Brain microvascular endothelial cell (primary cell): ENCODE measurements around the gene ANAPC1.
"Not testable (repeated sequence)": the region's sequence is repeated elsewhere in the genome, so short reads cannot be mapped to it uniquely, and the experiment has no call there.

ENCODE experiments used
- DNase-seq: peaks from one replicate; pipeline ENCODE4 v3.0.0-alpha.2; 2020
- H3K27ac ChIP-seq: fragments of 250-450 bp; sonication (Bioruptor Pico); 2 replicates; pipeline ENCODE4 v1.5.1; 2020; ENCODE audit warnings: mild to moderate bottlenecking, moderate library complexity
- H3K27me3 ChIP-seq: fragments of 250-450 bp; sonication (Bioruptor Pico); replicated peaks from 2 replicates; pipeline ENCODE4 v1.5.1; 2020; ENCODE audit warnings: mild to moderate bottlenecking
- H3K36me3 ChIP-seq: fragments of 250-450 bp; sonication (Bioruptor Pico); replicated peaks from 2 replicates; pipeline ENCODE4 v1.5.1; 2020; ENCODE audit warnings: mild to moderate bottlenecking
- H3K4me3 ChIP-seq: 2 replicates; pipeline ENCODE4 v1.5.1; 2011; ENCODE audit warnings: low read depth, mild to moderate bottlenecking, control low read depth, low read length, moderate library complexity
- CTCF ChIP-seq: IDR thresholded peaks from 2 replicates; pipeline ENCODE4 v1.5.1; 2011; ENCODE audit warnings: low read depth, mild to moderate bottlenecking, moderate library complexity, low read length, control low read depth, inconsistent platforms; ENCODE audit errors: missing control alignments
- in situ Hi-C: cut with HindIII; loops from 2 replicates; pipeline ENCODE4 v1.10.0; 2017; ENCODE audit warnings: low sequenced_read_pairs, low pct_ligation_motif_present

Gene ANAPC1

GRCh38 chr2:111812970-111813622 lies 70.9 kb downstream of the ANAPC1 start:
- H3K27ac ChIP-seq, DNase-seq, H3K4me3 ChIP-seq, H3K27me3 ChIP-seq, H3K36me3 ChIP-seq, in situ Hi-C loops: not testable (repeated sequence)
- peak; percentile 17 for TF ChIP-seq CTCF

GRCh38 chr2:111790633-111791032 lies 93.4 kb downstream of the ANAPC1 start:
- H3K36me3 ChIP-seq, DNase-seq, H3K27ac ChIP-seq, H3K4me3 ChIP-seq, H3K27me3 ChIP-seq, in situ Hi-C loops: not testable (repeated sequence)

- H3K4me3 ChIP-seq, DNase-seq, H3K36me3 ChIP-seq, H3K27ac ChIP-seq, H3K27me3 ChIP-seq, in situ Hi-C loops: not testable (repeated sequence)
Measured at GRCh38 chr2:111784081-111784480, 99.9 kb downstream of the ANAPC1 start.

- H3K4me3 ChIP-seq, H3K36me3 ChIP-seq, H3K27me3 ChIP-seq, H3K27ac ChIP-seq, DNase-seq, in situ Hi-C loops: not testable (repeated sequence)
Measured at GRCh38 chr2:111782195-111782594, 101.8 kb downstream of the ANAPC1 start.

GRCh38 chr2:111781443-111782094 lies 102.4 kb downstream of the ANAPC1 start:
- H3K36me3 ChIP-seq, DNase-seq, H3K27me3 ChIP-seq, H3K4me3 ChIP-seq, H3K27ac ChIP-seq, in situ Hi-C loops: not testable (repeated sequence)

- H3K4me3 ChIP-seq, H3K36me3 ChIP-seq, in situ Hi-C loops: not testable (repeated sequence)
Measured at GRCh38 chr2:111777155-111777554, 106.8 kb downstream of the ANAPC1 start.

GRCh38 chr2:111776296-111776695 lies 107.7 kb downstream of the ANAPC1 start:
- H3K36me3 ChIP-seq, H3K27ac ChIP-seq, DNase-seq, H3K4me3 ChIP-seq, in situ Hi-C loops, H3K27me3 ChIP-seq: not testable (repeated sequence)

More at GRCh38 chr2:111777155-111777554, 106.8 kb downstream of the ANAPC1 start:
- not testable (repeated sequence) for H3K27ac ChIP-seq, H3K27me3 ChIP-seq, DNase-seq

GRCh38 chr2:111772180-111772579 lies 111.8 kb downstream of the ANAPC1 start:
- H3K27ac ChIP-seq, H3K27me3 ChIP-seq, H3K36me3 ChIP-seq, DNase-seq, in situ Hi-C loops, H3K4me3 ChIP-seq: not testable (repeated sequence)
- TF ChIP-seq CTCF, result peak; percentile 4

- in situ Hi-C loops, DNase-seq, H3K4me3 ChIP-seq, H3K36me3 ChIP-seq, H3K27ac ChIP-seq, H3K27me3 ChIP-seq: not testable (repeated sequence)
Measured at GRCh38 chr2:111770916-111771658, 112.9 kb downstream of the ANAPC1 start.

- in situ Hi-C loops, result not testable (repeated sequence)
Measured at GRCh38 chr2:111768266-111769190, 115.5 kb downstream of the ANAPC1 start.

GRCh38 chr2:111767087-111767486 lies 116.9 kb downstream of the ANAPC1 start:
- H3K36me3 ChIP-seq, H3K4me3 ChIP-seq, in situ Hi-C loops, DNase-seq, H3K27ac ChIP-seq, H3K27me3 ChIP-seq: not testable (repeated sequence)

More at GRCh38 chr2:111768266-111769190, 115.5 kb downstream of the ANAPC1 start:
- not testable (repeated sequence) for H3K27ac ChIP-seq, H3K27me3 ChIP-seq, H3K36me3 ChIP-seq, H3K4me3 ChIP-seq, DNase-seq
